ENCODE measurements around the gene CACNA1C.

DNA sequence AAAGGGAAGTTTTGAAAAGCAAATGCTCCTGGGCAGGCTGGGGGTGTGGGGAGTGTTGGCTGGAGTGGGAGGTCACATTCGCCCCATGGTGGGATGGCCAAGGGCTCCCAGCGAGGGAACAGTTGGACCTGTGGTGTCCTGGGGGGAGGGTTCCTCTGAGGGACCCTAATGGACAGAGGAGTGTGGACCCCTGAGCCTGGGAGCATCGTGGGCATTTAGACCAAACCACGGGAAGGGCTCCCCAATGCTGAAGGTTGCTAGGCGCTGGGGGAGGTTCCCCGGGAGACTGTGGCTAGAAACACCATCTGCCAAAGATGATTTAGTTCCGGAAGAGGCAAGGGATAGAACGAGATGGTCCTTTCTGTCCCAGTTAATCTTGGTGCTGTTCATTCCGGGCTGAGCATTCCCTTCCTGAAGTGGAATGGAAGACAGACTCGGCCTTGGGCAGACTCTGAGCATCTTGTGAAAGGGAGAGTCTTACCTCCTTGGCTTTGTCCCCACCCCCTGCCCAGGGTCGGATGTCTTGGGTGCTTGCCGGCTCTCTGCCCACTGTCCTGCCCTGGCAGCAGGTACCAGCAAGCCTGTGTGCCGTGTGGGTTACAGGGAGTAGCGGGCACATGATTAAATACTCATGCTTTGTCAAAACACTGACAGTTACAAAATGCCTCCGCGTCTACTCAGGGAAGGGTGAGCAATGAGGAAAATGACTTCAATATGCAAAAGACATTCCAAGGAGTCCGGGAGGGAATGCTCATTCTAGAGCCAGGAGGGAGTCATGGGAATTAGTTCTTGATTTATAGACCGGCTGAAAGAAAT lies 215.9 kb downstream of the CACNA1C start:
- TF ChIP-seq, protein P1, sequence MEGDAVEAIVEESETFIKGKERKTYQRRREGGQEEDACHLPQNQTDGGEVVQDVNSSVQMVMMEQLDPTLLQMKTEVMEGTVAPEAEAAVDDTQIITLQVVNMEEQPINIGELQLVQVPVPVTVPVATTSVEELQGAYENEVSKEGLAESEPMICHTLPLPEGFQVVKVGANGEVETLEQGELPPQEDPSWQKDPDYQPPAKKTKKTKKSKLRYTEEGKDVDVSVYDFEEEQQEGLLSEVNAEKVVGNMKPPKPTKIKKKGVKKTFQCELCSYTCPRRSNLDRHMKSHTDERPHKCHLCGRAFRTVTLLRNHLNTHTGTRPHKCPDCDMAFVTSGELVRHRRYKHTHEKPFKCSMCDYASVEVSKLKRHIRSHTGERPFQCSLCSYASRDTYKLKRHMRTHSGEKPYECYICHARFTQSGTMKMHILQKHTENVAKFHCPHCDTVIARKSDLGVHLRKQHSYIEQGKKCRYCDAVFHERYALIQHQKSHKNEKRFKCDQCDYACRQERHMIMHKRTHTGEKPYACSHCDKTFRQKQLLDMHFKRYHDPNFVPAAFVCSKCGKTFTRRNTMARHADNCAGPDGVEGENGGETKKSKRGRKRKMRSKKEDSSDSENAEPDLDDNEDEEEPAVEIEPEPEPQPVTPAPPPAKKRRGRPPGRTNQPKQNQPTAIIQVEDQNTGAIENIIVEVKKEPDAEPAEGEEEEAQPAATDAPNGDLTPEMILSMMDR (conservative IDR thresholded peaks at IDR 0.05): no peak
- TF ChIP-seq EZH2 (IDR thresholded peaks at IDR 0.05; ENCODE audit: low read depth): no peak

Measured in PC-9 (cell line).